Activated CD4-positive, alpha-beta T cell treated with anti-CD3 and anti-CD28 coated beads for 36 hours (primary cell): ENCODE measurements around the gene CERKL. TPM values are rescaled to one million over a fixed set of nuclear protein-coding genes. Genes with fewer than 3 reads are reported as not detected.

Experiments
- ATAC-seq: fragments of 200-7000 bp; cut with Tn5 transposase; one replicate; pipeline ENCODE4 v1.10.0; 2021; ENCODE audit warnings: mild to moderate bottlenecking, moderate library complexity
- CTCF ChIA-PET: fragments of 350-600 bp; sonication (Branson Sonifier 250); formaldehyde crosslinking; loops from one replicate; lab custom pipeline; 2021; ENCODE audit warnings: antibody characterized with exemption; lab: Charles Lee
- POLR2A ChIA-PET: fragments of 350-600 bp; sonication (Branson Sonifier 250); formaldehyde crosslinking; loops from one replicate; lab custom pipeline; 2021; ENCODE audit warnings: antibody characterized with exemption, inconsistent platforms; lab: Charles Lee
- DNase-seq: peaks from one replicate; pipeline ENCODE4 v3.0.0-alpha.2; 2020
- H3K27ac Mint-ChIP-seq: one replicate; pipeline ENCODE4 v1.8.0; 2021; ENCODE audit warnings: mixed read lengths
- H3K27me3 Mint-ChIP-seq: one replicate; pipeline ENCODE4 v1.8.0; 2021; ENCODE audit warnings: mixed read lengths
- H3K36me3 Mint-ChIP-seq: one replicate; pipeline ENCODE4 v1.8.0; 2021; ENCODE audit warnings: low read depth, mixed read lengths
- H3K4me1 Mint-ChIP-seq: one replicate; pipeline ENCODE4 v1.8.0; 2021; ENCODE audit warnings: mixed read lengths
- H3K4me3 Mint-ChIP-seq: one replicate; pipeline ENCODE4 v1.8.0; 2021; ENCODE audit warnings: mild to moderate bottlenecking, moderate library complexity, mixed read lengths
- H3K9me3 Mint-ChIP-seq: one replicate; pipeline ENCODE4 v1.8.0; 2021; ENCODE audit warnings: low read depth, mixed read lengths
- intact Hi-C, 2 experiments: fragments of 100-400 bp; cut with DNase I in 1 of 2; cut with micrococcal nuclease in 1 of 2; formaldehyde crosslinking; loops; one replicate each; pipeline versions ENCODE4 v1.14.2 to v1.15.1; 2022 to 2024; cut with DNase I, micrococcal nuclease
- total RNA-seq, 2 experiments: library from RNA; stranded (reverse); gene quantifications; one replicate each; pipeline ENCODE4 v1.2.3, GENCODE V29; 2021

The CERKL gene
- total RNA-seq, 2 experiments from 2014 or later, result 0.07 TPM; not detected in 1

DNA sequence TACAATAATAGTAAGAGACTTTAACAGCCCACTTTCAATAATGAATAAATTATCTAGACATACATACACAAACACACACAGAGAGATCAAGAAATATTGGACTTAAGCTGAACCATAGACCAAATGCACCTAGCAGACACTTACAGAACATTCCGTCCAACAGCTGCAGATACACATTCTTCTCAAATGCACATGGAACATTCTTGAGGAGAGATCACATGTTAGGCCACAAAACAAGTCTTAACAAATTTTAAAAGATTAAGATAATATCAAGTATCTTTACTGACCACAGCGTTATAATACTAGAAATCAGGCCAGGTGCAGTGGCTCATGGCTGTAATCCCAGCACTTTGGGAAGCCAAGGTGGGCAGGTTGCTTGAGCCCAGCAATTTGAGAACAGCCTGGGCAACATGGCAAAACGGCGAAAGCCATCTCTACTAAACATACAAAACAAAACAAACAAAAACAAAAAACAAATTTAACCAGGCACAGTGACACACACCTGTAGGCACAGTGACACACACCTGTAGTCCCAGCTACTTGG lies 7.4 kb downstream of the CERKL start:
- DNase-seq (no peak), ATAC-seq (no peak)
- Mint-ChIP-seq H3K4me1 (no peaks in the 10 kb centered on the region), H3K9me3 (no peaks in the 10 kb centered on the region), H3K4me3 (no peak overlapping the region), H3K27me3 (peaks cover 26% of the 10 kb centered on the region), H3K27ac (no peak overlapping the region), H3K36me3 (no peaks in the 10 kb centered on the region)
- POLR2A ChIA-PET, result no interaction called here
- intact Hi-C loops, result no loop called here
- CTCF ChIA-PET, result interaction anchor here (0.8 to 1.0 kb wide), 3 partner anchors 10 to 64 kb away, joined by 3 read pairs; no protein-coding TSS in a partner anchor

GRCh38 chr2:181648478-181649155 lies 8.3 kb downstream of the CERKL start:
- ATAC-seq, result no peak
- CTCF ChIA-PET, result interaction anchor here (0.8 to 1.0 kb wide), 3 partner anchors 9 to 65 kb away, joined by 3 read pairs; no protein-coding TSS in a partner anchor
- no peaks in the 10 kb centered on the region for H3K4me1 Mint-ChIP-seq
- intact Hi-C loops, result no loop called here
- H3K36me3 Mint-ChIP-seq, result no peaks in the 10 kb centered on the region
- DNase-seq, result no peak
- POLR2A ChIA-PET, result no interaction called here
- peaks cover 24% of the 10 kb centered on the region for H3K27me3 Mint-ChIP-seq
- no peak overlapping the region for H3K27ac Mint-ChIP-seq
- no peaks in the 10 kb centered on the region for H3K9me3 Mint-ChIP-seq
- H3K4me3 Mint-ChIP-seq, result no peak overlapping the region

- ChIA-PET POLR2A (no interaction called here), CTCF (interaction anchor here (1.3 kb wide), 2 partner anchors 11 to 21 kb away, joined by 3 read pairs; partner anchors contain the start of gene CERKL)
These were observed 10.4 kb downstream of the CERKL start for GRCh38 chr2:181646415-181646987.

DNA sequence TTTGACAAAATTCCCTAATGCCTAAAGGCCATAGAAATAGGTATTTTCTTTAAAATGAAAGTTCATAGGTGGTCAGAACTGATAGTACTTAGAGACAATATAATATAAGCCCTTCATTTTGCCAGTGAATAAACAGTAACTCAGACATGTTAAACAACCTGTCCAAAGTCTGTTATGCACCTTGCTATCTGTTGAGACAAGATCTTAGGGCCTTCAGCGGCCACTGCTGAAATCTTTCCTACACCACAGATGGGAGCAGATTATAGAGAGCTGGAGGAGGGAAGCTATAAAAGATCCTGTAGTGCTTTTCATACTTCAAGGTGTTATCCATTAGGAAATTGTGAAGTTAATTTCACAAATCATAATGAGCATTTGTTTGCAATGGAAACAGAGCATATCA lies 13.8 kb downstream of the CERKL start:
- intact Hi-C loops, result no loop called here

More at GRCh38 chr2:181646415-181646987, 10.4 kb downstream of the CERKL start:
- intact Hi-C loops, result no loop called here
- Mint-ChIP-seq H3K9me3 (no peaks in the 10 kb centered on the region), H3K27me3 (peaks cover 17% of the 10 kb centered on the region), H3K36me3 (no peaks in the 10 kb centered on the region), H3K4me3 (no peak overlapping the region), H3K4me1 (no peaks in the 10 kb centered on the region), H3K27ac (no peak overlapping the region)
- no peak for ATAC-seq
- DNase-seq, result no peak

DNA sequence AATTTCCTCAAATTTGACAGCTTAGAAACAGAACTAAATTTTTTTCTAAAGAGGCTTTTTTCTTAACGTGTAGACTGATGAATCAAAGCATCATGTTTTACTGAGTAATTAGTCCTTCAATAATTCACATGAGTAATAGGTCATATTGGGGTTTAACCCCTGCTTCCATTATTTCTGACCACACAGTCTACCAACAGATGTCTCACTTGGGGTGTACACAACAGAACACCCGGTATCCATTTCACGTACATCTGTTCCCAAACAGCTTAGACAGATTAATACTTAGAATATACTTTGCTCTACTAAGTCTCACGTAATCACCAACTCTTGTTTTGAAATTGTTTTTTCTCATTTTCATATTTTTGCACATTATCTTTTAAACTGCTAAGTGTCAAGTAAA lies 14.8 kb downstream of the CERKL start:
- POLR2A ChIA-PET, result no interaction called here
- no peak overlapping the region for H3K27ac Mint-ChIP-seq
- CTCF ChIA-PET, result interaction anchor here (0.5 to 1.4 kb wide), 2 partner anchors 14 to 17 kb away, joined by 3 read pairs; no protein-coding TSS in a partner anchor

More for the DNA sequence above, 13.8 kb downstream of the CERKL start:
- DNase-seq (no peak), ATAC-seq (no peak)
- Mint-ChIP-seq H3K9me3 (no peaks in the 10 kb centered on the region), H3K4me1 (no peaks in the 10 kb centered on the region), H3K27me3 (peaks cover 7% of the 10 kb centered on the region), H3K36me3 (no peaks in the 10 kb centered on the region), H3K4me3 (no peak overlapping the region), H3K27ac (no peak overlapping the region)
- CTCF ChIA-PET, result interaction anchor here (0.6 to 0.7 kb wide), 3 partner anchors 14 to 1371 kb away, joined by 3 read pairs; partner anchors contain the start of gene CERKL
- POLR2A ChIA-PET, result no interaction called here

DNA sequence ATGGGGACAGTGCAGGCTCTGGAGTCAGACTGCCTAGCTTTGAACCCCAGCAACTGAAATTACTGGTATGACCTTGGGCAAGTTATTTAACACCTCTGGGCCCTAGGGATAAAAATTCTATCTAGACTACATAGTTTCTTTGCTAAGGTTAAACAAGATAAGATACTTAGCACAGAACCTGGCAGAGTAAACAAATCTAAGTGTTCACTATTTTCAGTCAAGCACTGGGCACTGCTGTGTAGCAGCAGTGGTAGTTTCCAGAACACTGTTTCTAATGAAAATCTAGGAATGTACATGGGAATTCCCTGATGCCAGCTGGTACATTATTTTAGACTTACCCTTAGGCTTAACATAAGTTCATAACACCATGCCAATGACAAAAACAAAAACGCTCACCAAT lies 17.2 kb downstream of the CERKL start:
- no peak overlapping the region for H3K4me3 Mint-ChIP-seq
- H3K36me3 Mint-ChIP-seq, result no peaks in the 10 kb centered on the region
- POLR2A ChIA-PET, result no interaction called here
- ATAC-seq, result no peak
- intact Hi-C loops, result no loop called here
- no peaks in the 10 kb centered on the region for H3K9me3 Mint-ChIP-seq
- no peaks in the 10 kb centered on the region for H3K4me1 Mint-ChIP-seq
- no peak overlapping the region for H3K27ac Mint-ChIP-seq
- no peaks in the 10 kb centered on the region for H3K27me3 Mint-ChIP-seq
- CTCF ChIA-PET, result interaction anchor here (1.2 kb wide), 1 partner anchor 9 kb away, joined by 3 read pairs; no protein-coding TSS in a partner anchor
- no peak for DNase-seq

More for the DNA sequence above, 14.8 kb downstream of the CERKL start:
- ATAC-seq, result no peak
- H3K36me3 Mint-ChIP-seq, result no peaks in the 10 kb centered on the region
- H3K4me3 Mint-ChIP-seq, result no peak overlapping the region
- no peak for DNase-seq
- peaks cover 6% of the 10 kb centered on the region for H3K27me3 Mint-ChIP-seq
- intact Hi-C loops, result no loop called here
- no peaks in the 10 kb centered on the region for H3K4me1 Mint-ChIP-seq
- H3K9me3 Mint-ChIP-seq, result no peaks in the 10 kb centered on the region

DNA sequence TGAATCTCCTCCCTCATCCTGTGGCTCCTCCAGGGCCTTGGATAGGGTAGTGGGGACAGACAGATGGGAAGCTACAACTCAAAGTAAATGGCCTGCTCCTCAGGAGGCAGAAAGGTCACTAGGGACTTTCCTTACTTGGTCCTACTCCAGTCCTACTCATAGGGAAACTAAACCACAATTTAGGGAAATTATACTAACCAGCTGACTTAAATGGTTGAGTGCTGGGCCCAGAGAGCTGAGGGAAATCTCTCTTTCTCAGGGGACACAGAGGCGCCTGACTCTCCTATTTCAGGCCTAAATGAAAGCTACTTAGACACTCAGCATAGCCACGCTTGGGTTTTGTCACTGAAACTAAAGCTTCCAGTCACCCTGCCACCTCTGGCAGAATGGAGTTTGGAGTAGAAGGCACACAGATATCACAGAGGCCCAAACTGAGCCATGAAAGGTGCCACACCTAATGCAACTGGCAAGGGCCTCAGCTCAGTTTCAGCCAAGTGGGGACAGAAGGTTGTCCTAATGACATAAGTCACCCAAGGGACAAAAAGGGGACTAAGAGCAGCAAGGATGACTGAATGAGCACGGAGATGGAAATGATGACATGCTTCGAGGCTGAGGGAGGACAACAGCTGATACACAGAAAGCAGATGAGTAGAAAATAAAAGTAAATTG lies 24.0 kb downstream of the CERKL start:
- ATAC-seq, result no peak
- H3K36me3 Mint-ChIP-seq, result no peaks in the 10 kb centered on the region
- ChIA-PET POLR2A (no interaction called here), CTCF (interaction anchor here (0.5 kb wide), 1 partner anchor 148 kb away, joined by 3 read pairs; no protein-coding TSS in a partner anchor)
- no peaks in the 10 kb centered on the region for H3K9me3 Mint-ChIP-seq
- no peak overlapping the region for H3K4me3 Mint-ChIP-seq
- intact Hi-C loops, result no loop called here
- DNase-seq, result no peak
- H3K27me3 Mint-ChIP-seq, result peaks cover 5% of the 10 kb centered on the region
- H3K4me1 Mint-ChIP-seq, result no peaks in the 10 kb centered on the region
- H3K27ac Mint-ChIP-seq, result no peak overlapping the region

DNA sequence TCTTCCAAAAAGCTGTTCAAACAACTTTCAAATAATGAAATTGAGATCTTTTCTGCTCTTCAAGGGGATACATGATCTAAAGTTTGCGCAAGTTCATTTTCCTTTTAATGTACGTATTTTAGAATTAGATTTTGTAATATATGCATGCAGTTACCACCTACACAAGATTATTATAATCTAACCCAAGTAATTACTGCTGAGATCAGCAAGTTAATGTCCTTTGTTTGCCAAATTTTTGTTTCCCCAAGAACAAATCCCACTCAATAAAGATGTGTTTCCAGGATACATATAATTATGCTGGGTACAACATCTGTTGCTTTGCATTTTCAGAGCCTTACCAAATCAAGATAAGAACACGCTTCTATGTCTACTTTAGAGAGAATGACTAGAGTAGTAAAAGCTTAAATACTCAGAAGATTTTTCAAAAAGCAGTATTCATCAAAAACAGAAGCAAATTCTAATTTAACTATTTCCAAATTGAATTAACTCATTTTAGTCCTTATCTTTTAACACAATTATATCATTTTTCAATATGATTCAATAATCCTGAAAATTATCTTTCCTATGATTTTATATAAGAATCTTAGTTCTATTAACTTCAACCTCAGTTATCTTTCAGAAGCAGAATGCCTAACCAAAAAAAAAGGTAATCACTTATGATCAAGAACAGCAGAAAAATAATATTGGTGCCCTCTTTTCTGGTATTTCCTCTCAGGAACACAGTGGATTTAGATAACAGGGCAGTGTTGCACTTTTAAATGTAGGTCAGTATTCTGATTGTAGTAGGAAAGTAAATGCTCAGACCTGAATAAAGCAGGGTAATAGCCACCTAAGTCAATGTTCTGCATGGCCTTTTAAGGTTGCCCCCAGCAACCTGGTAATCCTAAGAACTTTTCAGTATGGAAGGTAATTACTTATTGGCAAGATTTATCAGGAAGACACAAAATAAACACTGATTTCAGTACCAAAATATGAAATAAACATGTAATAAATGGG lies 28.0 kb downstream of the CERKL start:
- no peaks in the 10 kb centered on the region for H3K36me3 Mint-ChIP-seq
- ChIA-PET POLR2A (no interaction called here), CTCF (interaction anchor here (0.5 kb wide), 1 partner anchor 447 kb away, joined by 3 read pairs; no protein-coding TSS in a partner anchor)
- no peak overlapping the region for H3K27ac Mint-ChIP-seq
- ATAC-seq (no peak), DNase-seq (no peak)
- H3K27me3 Mint-ChIP-seq, result peaks cover 11% of the 10 kb centered on the region
- no peaks in the 10 kb centered on the region for H3K4me1 Mint-ChIP-seq
- no peak overlapping the region for H3K4me3 Mint-ChIP-seq
- H3K9me3 Mint-ChIP-seq, result no peaks in the 10 kb centered on the region
- intact Hi-C loops, result no loop called here

GRCh38 chr2:181627545-181627944 lies 29.4 kb downstream of the CERKL start:
- POLR2A ChIA-PET, result no interaction called here
- CTCF ChIA-PET, result interaction anchor here (0.6 to 0.8 kb wide), 3 partner anchors 20 to 1787 kb away, joined by 3 read pairs; no protein-coding TSS in a partner anchor
- Mint-ChIP-seq H3K9me3 (no peaks in the 10 kb centered on the region), H3K4me1 (no peaks in the 10 kb centered on the region), H3K27ac (no peak overlapping the region), H3K27me3 (peaks cover 9% of the 10 kb centered on the region), H3K36me3 (no peaks in the 10 kb centered on the region), H3K4me3 (no peak overlapping the region)
- DNase-seq (no peak), ATAC-seq (no peak)
- intact Hi-C loops, result no loop called here

- Mint-ChIP-seq H3K36me3 (no peaks in the 10 kb centered on the region), H3K4me1 (no peaks in the 10 kb centered on the region), H3K9me3 (no peaks in the 10 kb centered on the region), H3K27me3 (peaks cover 8% of the 10 kb centered on the region), H3K27ac (no peak overlapping the region), H3K4me3 (no peak overlapping the region)
- ChIA-PET CTCF (no interaction called here), POLR2A (no interaction called here)
- DNase-seq (no peak), ATAC-seq (no peak)
- intact Hi-C loops, result no loop called here
These were observed 30.2 kb downstream of the CERKL start for GRCh38 chr2:181626671-181627070.
